NCI-H69 (cell line): ENCODE results near the gene RELCH.
"Not testable (repeated sequence)": the region's sequence is repeated elsewhere in the genome, so short reads cannot be mapped to it uniquely, and the experiment has no call there.

Experiments used
- DNase-seq: peaks from one replicate; lab custom pipeline; 2025; lab: John Stamatoyannopoulos, UW

Gene RELCH

GRCh38 chr18:62186774-62187542 lies at the start of gene RELCH, which contains the start of gene PIGN:
RELCH (plus strand) TSS chr18:62187255; CDS start chr18:62187506, 251 bp downstream.
PIGN (minus strand) TSS chr18:62187056; CDS start chr18:62161353, 25,703 bp downstream.
- peak; percentile 100 for DNase-seq

- DNase-seq = no peak
Observed at GRCh38 chr18:62138461-62139235, 48.4 kb upstream of the RELCH start.

GRCh38 chr18:62140259-62140658 lies 46.8 kb upstream of the RELCH start:
- no peak for DNase-seq

GRCh38 chr18:62144338-62144737 lies 42.7 kb upstream of the RELCH start:
- no peak for DNase-seq

GRCh38 chr18:62151068-62151771 lies 35.8 kb upstream of the RELCH start:
- no peak for DNase-seq

- peak; percentile 48 for DNase-seq
Observed at GRCh38 chr18:62152844-62153243, 34.2 kb upstream of the RELCH start.

GRCh38 chr18:62157843-62158242 lies 29.2 kb upstream of the RELCH start:
- DNase-seq = no peak

- no peak for DNase-seq
Observed at GRCh38 chr18:62164310-62164709, 22.7 kb upstream of the RELCH start.

GRCh38 chr18:62164855-62165487 lies 22.1 kb upstream of the RELCH start:
- no peak for DNase-seq

GRCh38 chr18:62165583-62165982 lies 21.5 kb upstream of the RELCH start:
- no peak for DNase-seq

GRCh38 chr18:62166524-62166923 lies 20.5 kb upstream of the RELCH start:
- DNase-seq = not testable (repeated sequence)

GRCh38 chr18:62170857-62171256 lies 16.2 kb upstream of the RELCH start:
- no peak for DNase-seq

- DNase-seq = no peak
Observed at GRCh38 chr18:62172298-62172697, 14.8 kb upstream of the RELCH start.

GRCh38 chr18:62175521-62175920 lies 11.5 kb upstream of the RELCH start:
- no peak for DNase-seq

GRCh38 chr18:62177271-62177670 lies 9.8 kb upstream of the RELCH start:
- peak; percentile 38 for DNase-seq

GRCh38 chr18:62179213-62179612 lies 7.8 kb upstream of the RELCH start:
- DNase-seq = peak; percentile 94

GRCh38 chr18:62182220-62182619 lies 4.8 kb upstream of the RELCH start:
- DNase-seq = no peak

- DNase-seq = peak; percentile 75
Observed at GRCh38 chr18:62183578-62184195, 3.4 kb upstream of the RELCH start.

- peak; percentile 89 for DNase-seq
Observed at GRCh38 chr18:62186499-62186773, 619 bp upstream of the RELCH start.

GRCh38 chr18:62187543-62188510 lies 772 bp downstream of the RELCH start:
- peak; percentile 81 for DNase-seq

GRCh38 chr18:62189208-62189607 lies 2.2 kb downstream of the RELCH start:
- peak; percentile 27 for DNase-seq
